Astrocyte (in vitro differentiated cells and primary cell): ENCODE results near the gene RAB27B. TPM values are rescaled to one million over a fixed set of nuclear protein-coding genes. Genes with fewer than 3 reads are reported as not detected.
"Not testable (repeated sequence)": the region's sequence is repeated elsewhere in the genome, so short reads cannot be mapped to it uniquely, and the experiment has no call there.

Experiments
- DNase-seq: peaks from one replicate; pipeline ENCODE4 v3.0.0-alpha.2; 2010; ENCODE audit warnings: low read depth
- FAIRE-seq: peaks from 2 replicates; lab custom pipeline; 2011; peaks lifted over from hg19 to GRCh38; lab: Jason Lieb, UNC
- H2AFZ ChIP-seq: 2 replicates; pipeline ENCODE4 v1.6.0; 2012; ENCODE audit warnings: low read depth, low read length, inconsistent platforms
- H3K27ac ChIP-seq: 2 replicates; pipeline ENCODE4 v1.5.1; 2011; ENCODE audit warnings: low read depth, low read length, inconsistent platforms
- H3K27me3 ChIP-seq: 2 replicates; pipeline ENCODE4 v1.6.0; 2011; ENCODE audit warnings: low read length, inconsistent platforms; ENCODE audit not compliant: insufficient read depth
- H3K36me3 ChIP-seq: 2 replicates; pipeline ENCODE4 v1.5.1; 2011; ENCODE audit warnings: low read length, inconsistent platforms; ENCODE audit not compliant: insufficient read depth
- H3K4me1 ChIP-seq: 2 replicates; pipeline ENCODE4 v1.5.1; 2011; ENCODE audit warnings: low read length, inconsistent platforms; ENCODE audit not compliant: insufficient read depth
- H3K4me2 ChIP-seq: 2 replicates; pipeline ENCODE4 v1.6.0; 2012; ENCODE audit warnings: low read length, inconsistent platforms
- H3K4me3 ChIP-seq: 2 replicates; pipeline ENCODE4 v1.5.1; 2011; ENCODE audit warnings: low read depth, mild to moderate bottlenecking, low read length, inconsistent platforms; ENCODE audit not compliant: insufficient read depth
- H3K79me2 ChIP-seq: 2 replicates; pipeline ENCODE4 v1.6.0; 2012; ENCODE audit warnings: mild to moderate bottlenecking, low read length, inconsistent platforms; ENCODE audit not compliant: insufficient read depth
- H3K9ac ChIP-seq: 2 replicates; pipeline ENCODE4 v1.6.0; 2012; ENCODE audit warnings: mild to moderate bottlenecking, low read length, inconsistent platforms
- H3K9me3 ChIP-seq: 2 replicates; pipeline ENCODE4 v1.5.1; 2012; ENCODE audit warnings: low read depth, mild to moderate bottlenecking, low read length, inconsistent platforms; ENCODE audit not compliant: insufficient read depth
- H4K20me1 ChIP-seq: 2 replicates; pipeline ENCODE4 v1.6.0; 2012; ENCODE audit warnings: low read length, inconsistent platforms; ENCODE audit not compliant: insufficient read depth
- H3K27ac Mint-ChIP-seq: one replicate; pipeline ENCODE4 v1.8.0; 2021; ENCODE audit warnings: mild to moderate bottlenecking, mixed read lengths; ENCODE audit not compliant: unreplicated experiment
- H3K27me3 Mint-ChIP-seq: one replicate; pipeline ENCODE4 v1.8.0; 2021; ENCODE audit warnings: low read depth, mixed read lengths; ENCODE audit not compliant: unreplicated experiment
- H3K36me3 Mint-ChIP-seq: one replicate; pipeline ENCODE4 v1.8.0; 2021; ENCODE audit warnings: low read depth, mixed read lengths; ENCODE audit not compliant: unreplicated experiment
- H3K4me1 Mint-ChIP-seq: one replicate; pipeline ENCODE4 v1.8.0; 2021; ENCODE audit warnings: low read depth, mixed read lengths; ENCODE audit not compliant: unreplicated experiment
- H3K4me3 Mint-ChIP-seq: one replicate; pipeline ENCODE4 v1.8.0; 2021; ENCODE audit warnings: mild to moderate bottlenecking, moderate library complexity, mixed read lengths; ENCODE audit not compliant: unreplicated experiment
- H3K9me3 Mint-ChIP-seq: one replicate; pipeline ENCODE4 v1.8.0; 2021; ENCODE audit warnings: mild to moderate bottlenecking, mixed read lengths; ENCODE audit not compliant: unreplicated experiment
- EZH2 ChIP-seq: IDR thresholded peaks from 2 replicates; pipeline ENCODE4 v1.6.1; 2012; ENCODE audit warnings: mild to moderate bottlenecking, low read length, inconsistent platforms; ENCODE audit not compliant: insufficient read depth
- total RNA-seq: library from RNA; stranded (reverse); gene quantifications from 2 replicates; pipeline ENCODE4 v1.2.1, GENCODE V29; 2021
- TF ChIP-seq, protein P1 (sequence below): IDR thresholded peaks from 2 replicates; pipeline ENCODE4 v1.5.1; 2011; ENCODE audit warnings: low read depth, mild to moderate bottlenecking, inconsistent platforms, low read length, moderate library complexity; ENCODE audit not compliant: insufficient read depth

RAB27B gene
- total RNA-seq, 1 donor from 2014 or later, result 0.91 TPM

- FAIRE-seq, result no peak
- H3K9me3 Mint-ChIP-seq, result no peaks in the 10 kb centered on the region
- Histone ChIP-seq H4K20me1 (no peaks in the 10 kb centered on the region), H3K79me2 (no peaks in the 10 kb centered on the region), H3K27me3 (no peaks in the 10 kb centered on the region), H2AFZ (no peak overlapping the region), H3K9ac (no peak overlapping the region), H3K4me3 (no peak overlapping the region), H3K9me3 (no peaks in the 10 kb centered on the region), H3K4me1 (no peaks in the 10 kb centered on the region), H3K36me3 (no peaks in the 10 kb centered on the region), H3K27ac (no peak overlapping the region), H3K4me2 (no peak overlapping the region)
- TF ChIP-seq EZH2, result no peak
- TF ChIP-seq, protein P1, sequence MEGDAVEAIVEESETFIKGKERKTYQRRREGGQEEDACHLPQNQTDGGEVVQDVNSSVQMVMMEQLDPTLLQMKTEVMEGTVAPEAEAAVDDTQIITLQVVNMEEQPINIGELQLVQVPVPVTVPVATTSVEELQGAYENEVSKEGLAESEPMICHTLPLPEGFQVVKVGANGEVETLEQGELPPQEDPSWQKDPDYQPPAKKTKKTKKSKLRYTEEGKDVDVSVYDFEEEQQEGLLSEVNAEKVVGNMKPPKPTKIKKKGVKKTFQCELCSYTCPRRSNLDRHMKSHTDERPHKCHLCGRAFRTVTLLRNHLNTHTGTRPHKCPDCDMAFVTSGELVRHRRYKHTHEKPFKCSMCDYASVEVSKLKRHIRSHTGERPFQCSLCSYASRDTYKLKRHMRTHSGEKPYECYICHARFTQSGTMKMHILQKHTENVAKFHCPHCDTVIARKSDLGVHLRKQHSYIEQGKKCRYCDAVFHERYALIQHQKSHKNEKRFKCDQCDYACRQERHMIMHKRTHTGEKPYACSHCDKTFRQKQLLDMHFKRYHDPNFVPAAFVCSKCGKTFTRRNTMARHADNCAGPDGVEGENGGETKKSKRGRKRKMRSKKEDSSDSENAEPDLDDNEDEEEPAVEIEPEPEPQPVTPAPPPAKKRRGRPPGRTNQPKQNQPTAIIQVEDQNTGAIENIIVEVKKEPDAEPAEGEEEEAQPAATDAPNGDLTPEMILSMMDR, result no peak
- no peaks in the 10 kb centered on the region for H3K27me3 Mint-ChIP-seq
- no peaks in the 10 kb centered on the region for H3K4me1 Mint-ChIP-seq
- H3K4me3 Mint-ChIP-seq, result no peak overlapping the region
- H3K36me3 Mint-ChIP-seq, result no peaks in the 10 kb centered on the region
- DNase-seq, result no peak
- H3K27ac Mint-ChIP-seq, result no peak overlapping the region
Measured at GRCh38 chr18:54813305-54813704, 15.0 kb upstream of the RAB27B start.

DNA sequence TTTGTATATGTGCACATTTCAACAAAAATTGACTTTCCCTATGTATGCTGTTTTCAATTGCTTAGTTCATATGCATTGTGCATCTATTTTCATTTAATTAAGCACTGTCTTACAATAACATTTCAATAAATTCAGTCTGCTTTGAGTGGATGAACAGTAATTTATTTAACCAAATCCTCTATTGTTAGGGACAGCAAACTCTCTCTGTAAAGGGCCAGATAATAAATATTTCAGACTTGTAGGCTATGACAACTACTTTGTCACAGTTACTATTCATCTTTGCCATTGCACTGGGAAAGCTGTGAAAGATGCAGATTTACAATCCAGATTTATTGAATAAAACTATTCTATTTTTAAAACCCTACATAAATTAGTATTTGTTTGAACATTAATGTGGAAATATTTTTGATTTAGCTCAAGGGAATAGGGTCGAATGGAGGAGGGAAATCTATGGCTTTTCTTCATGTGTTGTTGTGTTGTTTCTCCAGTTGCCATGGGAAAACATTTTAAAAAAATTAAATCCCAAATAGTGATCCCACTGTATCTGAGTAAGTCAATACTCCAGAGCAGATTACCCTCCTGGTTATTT, 14.2 kb upstream of the RAB27B start:
- Mint-ChIP-seq H3K36me3 (no peaks in the 10 kb centered on the region), H3K4me3 (no peak overlapping the region), H3K9me3 (no peaks in the 10 kb centered on the region), H3K27me3 (no peaks in the 10 kb centered on the region), H3K27ac (no peak overlapping the region), H3K4me1 (no peaks in the 10 kb centered on the region)
- Histone ChIP-seq H3K27ac (no peak overlapping the region), H3K4me1 (no peaks in the 10 kb centered on the region), H3K9me3 (no peaks in the 10 kb centered on the region), H4K20me1 (no peaks in the 10 kb centered on the region), H2AFZ (no peak overlapping the region), H3K4me2 (no peak overlapping the region), H3K36me3 (no peaks in the 10 kb centered on the region), H3K27me3 (no peaks in the 10 kb centered on the region), H3K9ac (no peak overlapping the region), H3K79me2 (no peaks in the 10 kb centered on the region), H3K4me3 (no peak overlapping the region)
- TF ChIP-seq, protein P1, result no peak
- TF ChIP-seq EZH2, result no peak
- no peak for DNase-seq
- no peak for FAIRE-seq

- Mint-ChIP-seq H3K4me3 (no peak overlapping the region), H3K27me3 (no peaks in the 10 kb centered on the region), H3K9me3 (no peaks in the 10 kb centered on the region), H3K4me1 (no peaks in the 10 kb centered on the region), H3K27ac (no peak overlapping the region), H3K36me3 (no peaks in the 10 kb centered on the region)
- TF ChIP-seq, protein P1, result no peak
- TF ChIP-seq EZH2, result no peak
- Histone ChIP-seq H3K4me3 (no peak overlapping the region), H4K20me1 (no peaks in the 10 kb centered on the region), H3K27ac (no peak overlapping the region), H3K27me3 (no peaks in the 10 kb centered on the region), H3K9ac (no peak overlapping the region), H3K36me3 (no peaks in the 10 kb centered on the region), H2AFZ (no peak overlapping the region), H3K4me1 (no peaks in the 10 kb centered on the region), H3K9me3 (no peaks in the 10 kb centered on the region), H3K4me2 (no peak overlapping the region), H3K79me2 (no peaks in the 10 kb centered on the region)
- FAIRE-seq (no peak), DNase-seq (no peak)
Measured at GRCh38 chr18:54815086-54815485, 13.2 kb upstream of the RAB27B start.

DNA sequence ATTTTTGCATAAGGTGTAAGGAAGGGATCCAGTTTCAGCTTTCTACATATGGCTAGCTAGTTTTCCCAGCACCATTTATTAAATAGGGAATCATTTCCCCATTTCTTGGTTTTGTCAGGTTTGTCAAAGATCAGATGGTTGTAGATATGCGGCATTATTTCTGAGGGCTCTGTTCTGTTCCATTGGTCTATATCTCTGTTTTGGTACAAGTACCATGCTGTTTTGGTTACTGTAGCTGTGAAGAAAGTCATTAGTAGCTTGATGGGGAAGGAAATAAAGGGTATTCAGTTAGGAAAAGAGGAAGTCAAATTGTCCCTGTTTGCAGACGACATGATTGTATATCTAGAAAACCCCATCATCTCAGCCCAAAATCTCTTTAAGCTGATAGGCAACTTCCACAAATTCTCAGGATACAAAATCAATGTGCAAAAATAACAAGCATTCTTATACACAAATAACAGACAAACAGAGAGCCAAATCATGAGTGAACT, 7.4 kb upstream of the RAB27B start:
- H3K79me2 ChIP-seq, H3K4me1 ChIP-seq, H3K9me3 ChIP-seq, H3K27ac Mint-ChIP-seq, H4K20me1 ChIP-seq, H2AFZ ChIP-seq, H3K36me3 ChIP-seq, H3K4me1 Mint-ChIP-seq, DNase-seq, H3K4me2 ChIP-seq, H3K4me3 ChIP-seq, H3K27me3 Mint-ChIP-seq, H3K27me3 ChIP-seq, H3K9ac ChIP-seq, H3K36me3 Mint-ChIP-seq, H3K9me3 Mint-ChIP-seq, H3K4me3 Mint-ChIP-seq, FAIRE-seq, H3K27ac ChIP-seq: not testable (repeated sequence)
